Suppressor macrophage treated with lipopolysaccharide for 1 hour (primary cell): ENCODE measurements around the gene HMGN2.

Experiments used
- DNase-seq, 3 donors: peaks; one replicate each; pipeline ENCODE4 v3.0.0-alpha.2; 2020 to 2022

HMGN2 gene

DNA sequence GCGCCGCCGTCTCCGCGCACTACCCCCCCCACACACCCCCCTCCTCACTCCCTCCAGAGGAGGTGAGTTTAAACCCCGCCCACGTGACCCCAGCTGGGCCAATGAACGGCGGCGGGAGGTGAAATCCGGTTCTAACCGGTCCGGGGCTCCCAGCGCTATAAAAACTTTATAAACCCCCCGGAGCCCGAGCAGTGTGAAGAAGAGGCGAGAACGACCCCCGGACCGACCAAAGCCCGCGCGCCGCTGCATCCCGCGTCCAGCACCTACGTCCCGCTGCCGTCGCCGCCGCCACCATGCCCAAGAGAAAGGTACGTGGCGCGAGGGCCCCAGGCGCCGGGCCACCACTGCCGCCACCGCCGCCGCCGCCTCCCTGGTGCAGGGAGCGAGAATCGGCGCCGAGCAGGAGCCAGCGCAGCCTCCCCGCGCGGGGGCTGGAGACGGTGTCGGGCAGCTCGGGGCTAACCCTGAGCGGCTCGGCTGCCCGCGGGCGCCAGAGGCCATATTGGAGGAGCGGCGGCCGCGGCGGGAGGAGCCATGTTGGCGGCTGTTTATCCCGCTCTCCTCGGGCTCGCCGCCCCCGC lies at the start of gene HMGN2:
Gene HMGN2, plus strand, starts transcription at position 121 of the 581 bp plus-strand sequence. Its CDS starts 173 bp downstream, at position 294.
- DNase-seq: peak; percentile 75 to 92 (median 85)

- no peak for DNase-seq
Observed at GRCh38 chr1:26429721-26430120, 42.5 kb upstream of the HMGN2 start.

DNA sequence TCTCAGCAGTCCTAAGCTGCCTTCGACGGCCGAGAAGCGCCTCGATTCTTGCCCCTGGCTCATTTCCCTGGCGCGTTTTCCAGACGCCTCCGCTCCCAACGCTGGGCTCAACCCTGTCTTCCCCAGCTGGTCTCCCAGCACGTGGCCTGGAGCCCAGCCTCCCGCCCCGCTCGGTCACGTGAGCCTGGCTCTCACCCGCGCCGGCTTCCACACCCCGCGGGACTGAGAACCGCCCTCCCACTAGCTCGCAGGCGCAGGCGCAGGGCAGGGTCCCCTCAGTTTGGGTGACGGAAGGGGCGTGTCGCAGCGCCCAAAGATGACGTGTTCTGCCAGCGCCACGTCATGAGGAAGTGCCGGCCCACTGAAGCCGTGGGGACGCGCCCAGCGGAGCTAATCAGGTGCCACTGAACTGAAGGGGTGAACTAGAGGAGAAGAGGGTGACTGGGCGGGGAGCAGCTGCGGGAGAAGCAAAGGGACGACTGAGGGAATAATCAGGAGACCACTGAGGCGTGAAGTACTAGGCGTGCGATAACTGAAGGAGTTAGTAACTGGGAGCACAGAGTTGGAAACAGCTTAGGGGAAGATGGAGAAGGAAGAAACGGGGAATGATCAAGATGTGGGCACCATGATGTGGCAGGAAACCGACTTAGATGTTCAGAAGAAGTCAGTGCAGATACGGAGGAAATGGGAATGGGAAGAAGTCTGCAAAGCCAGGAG lies 40.1 kb upstream of the HMGN2 start, which contains the start of gene DHDDS:
Gene DHDDS, plus strand, starts transcription at position 343 of the 717 bp plus-strand sequence. CDS start 625 bp downstream, outside the sequence.
- peak; percentile 99 to 100 (median 100) for DNase-seq

GRCh38 chr1:26432793-26433192 lies 39.4 kb upstream of the HMGN2 start:
- DNase-seq: no peak

DNA sequence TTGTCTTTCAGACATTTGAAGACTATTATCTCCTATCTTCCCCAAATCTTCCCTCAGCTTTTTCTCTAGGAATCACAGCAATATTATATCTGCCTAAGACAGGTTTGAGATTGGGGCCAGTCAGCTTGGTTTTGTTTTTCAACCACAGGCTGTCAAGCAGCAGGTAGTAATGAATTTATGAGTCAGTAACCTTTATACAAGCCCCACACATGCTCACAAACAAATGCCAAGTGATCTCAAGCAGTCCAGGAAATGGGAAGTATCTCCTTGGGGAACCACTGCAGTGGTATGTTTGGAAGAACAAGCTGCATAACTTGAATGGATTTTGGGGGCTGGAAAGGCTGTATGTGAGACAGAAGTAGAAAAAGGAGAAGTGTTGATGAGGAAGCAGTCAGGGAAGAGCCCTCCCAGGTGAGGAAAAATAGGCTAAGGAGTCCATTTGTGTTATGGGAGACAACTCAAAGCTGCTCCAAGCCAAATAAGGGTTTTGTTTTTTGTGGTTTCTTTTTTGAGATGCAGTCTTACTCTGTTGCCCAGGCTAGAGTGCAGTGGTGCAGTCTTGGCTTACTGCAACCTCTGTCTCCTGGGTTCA lies 38.0 kb upstream of the HMGN2 start:
- DNase-seq: peak in 1 of 3 donors; percentile 5

DNA sequence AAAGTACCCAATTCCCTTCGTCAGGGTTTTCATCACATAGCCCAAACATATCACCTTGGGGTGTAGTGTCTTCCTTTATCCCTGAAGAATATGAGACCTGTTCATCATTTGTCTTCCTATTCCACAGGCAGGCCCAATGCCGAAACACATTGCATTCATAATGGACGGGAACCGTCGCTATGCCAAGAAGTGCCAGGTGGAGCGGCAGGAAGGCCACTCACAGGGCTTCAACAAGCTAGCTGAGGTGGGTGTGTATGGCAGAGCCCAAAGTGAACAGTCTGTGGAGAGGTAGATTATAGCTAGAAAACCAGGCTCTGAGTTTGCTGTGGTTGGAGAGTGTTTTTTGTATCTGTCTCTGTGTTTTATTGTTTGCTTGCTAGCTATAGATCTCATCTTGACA lies 34.2 kb upstream of the HMGN2 start:
- DNase-seq: no peak

GRCh38 chr1:26440259-26440658 lies 32.0 kb upstream of the HMGN2 start:
- DNase-seq: no peak

- no peak for DNase-seq
Observed at GRCh38 chr1:26449868-26450267, 22.4 kb upstream of the HMGN2 start.

GRCh38 chr1:26450908-26451307 lies 21.3 kb upstream of the HMGN2 start:
- DNase-seq: no peak

DNA sequence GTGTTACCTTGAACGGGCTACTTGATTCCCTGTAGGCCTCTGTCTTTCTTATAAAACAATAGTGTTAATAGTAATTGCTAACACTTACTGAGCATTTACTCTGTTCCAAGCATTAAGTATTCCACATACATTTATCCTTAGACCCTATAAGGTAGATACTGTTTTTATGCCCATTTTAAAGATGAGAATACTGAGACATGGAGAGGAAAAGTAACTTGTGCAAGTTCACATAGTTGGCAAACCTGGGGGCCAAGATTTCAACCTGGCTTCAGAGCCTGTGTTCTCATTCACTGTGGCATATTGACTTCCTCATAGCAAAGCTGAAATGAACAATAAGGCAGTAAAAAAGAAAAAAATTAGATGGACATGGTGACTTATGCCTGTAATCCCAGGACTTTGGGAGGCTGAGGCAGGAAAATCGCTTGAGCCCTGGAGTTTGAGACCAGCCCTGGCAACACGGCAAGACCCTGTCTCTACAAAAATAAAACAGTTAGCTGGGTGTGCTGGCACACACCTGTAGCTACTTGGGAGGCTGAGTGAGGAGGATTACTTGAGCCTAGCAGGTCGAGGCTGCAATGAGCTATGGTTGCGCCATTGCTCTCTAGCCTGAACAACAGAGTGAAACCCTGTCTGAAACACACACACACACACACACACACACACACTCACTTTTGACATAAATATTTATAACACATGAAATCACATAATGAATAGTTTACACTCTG lies 19.6 kb upstream of the HMGN2 start:
- no peak for DNase-seq

DNA sequence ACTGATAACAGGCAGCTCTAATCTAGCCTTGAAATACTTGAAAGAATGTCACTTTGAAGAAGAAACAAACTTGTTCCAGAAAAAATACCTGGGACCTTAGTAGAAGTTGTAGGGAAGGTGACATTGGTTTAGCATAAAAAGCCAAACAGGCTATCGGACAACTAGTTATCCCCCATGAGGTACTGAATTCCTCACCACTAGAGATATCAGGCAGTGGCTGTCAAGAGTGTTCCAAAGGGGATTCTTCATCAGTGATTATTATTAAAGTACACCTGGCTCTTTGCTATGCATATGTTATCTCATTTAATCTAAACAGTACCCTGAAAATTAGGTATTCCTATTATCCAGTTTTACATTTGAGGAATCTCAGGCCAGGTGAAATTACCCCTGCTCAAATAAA lies 13.1 kb upstream of the HMGN2 start:
- no peak for DNase-seq

- DNase-seq: no peak
Observed at GRCh38 chr1:26459573-26460031, 12.6 kb upstream of the HMGN2 start.

DNA sequence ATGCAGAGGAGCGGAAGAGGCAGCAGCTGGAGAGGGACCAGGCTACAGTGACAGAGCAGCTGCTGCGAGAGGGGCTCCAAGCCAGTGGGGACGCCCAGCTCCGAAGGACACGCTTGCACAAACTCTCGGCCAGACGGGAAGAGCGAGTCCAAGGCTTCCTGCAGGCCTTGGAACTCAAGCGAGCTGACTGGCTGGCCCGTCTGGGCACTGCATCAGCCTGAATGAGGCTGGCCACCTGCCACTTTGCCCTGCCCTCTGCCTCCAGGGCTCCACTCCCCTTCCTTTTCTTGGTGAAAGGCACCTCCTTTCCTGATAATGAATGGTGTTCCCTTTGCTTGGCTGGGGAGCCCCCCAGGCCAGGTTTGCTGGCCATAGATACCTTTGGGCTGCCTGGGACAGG lies 3.3 kb upstream of the HMGN2 start:
- DNase-seq: no peak

GRCh38 chr1:26469558-26469957 lies 2.7 kb upstream of the HMGN2 start:
- no peak for DNase-seq

DNA sequence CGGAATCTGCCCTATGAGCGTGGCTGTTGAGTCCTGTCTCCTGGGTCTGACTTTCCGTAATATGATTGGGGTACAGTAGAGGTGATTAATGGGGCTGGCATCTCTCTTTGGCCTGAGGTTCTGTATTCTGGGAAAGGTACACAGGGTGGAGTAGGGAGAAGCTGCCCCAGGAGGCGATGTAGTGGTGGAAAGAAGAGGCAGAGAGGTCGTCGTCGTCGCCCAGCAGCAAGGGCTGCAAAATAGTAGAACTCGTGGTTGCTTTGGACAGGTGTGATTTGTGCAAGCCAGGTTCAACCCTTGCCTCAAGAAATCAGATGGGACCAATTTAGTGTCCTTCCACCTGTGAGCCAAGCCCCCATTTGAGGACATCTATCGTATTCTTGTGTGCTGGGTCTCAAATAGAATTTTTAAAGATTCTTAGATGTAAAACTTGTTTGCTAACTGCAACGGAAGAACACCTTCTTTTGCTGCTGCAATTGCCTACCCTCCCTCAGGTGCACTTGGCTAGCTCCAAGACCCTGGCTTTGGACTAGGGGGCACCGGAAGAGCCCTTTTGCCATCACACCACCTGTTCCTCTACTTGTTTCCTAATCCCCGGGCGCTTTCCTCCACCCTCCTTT lies 1.3 kb upstream of the HMGN2 start:
- no peak for DNase-seq

DNA sequence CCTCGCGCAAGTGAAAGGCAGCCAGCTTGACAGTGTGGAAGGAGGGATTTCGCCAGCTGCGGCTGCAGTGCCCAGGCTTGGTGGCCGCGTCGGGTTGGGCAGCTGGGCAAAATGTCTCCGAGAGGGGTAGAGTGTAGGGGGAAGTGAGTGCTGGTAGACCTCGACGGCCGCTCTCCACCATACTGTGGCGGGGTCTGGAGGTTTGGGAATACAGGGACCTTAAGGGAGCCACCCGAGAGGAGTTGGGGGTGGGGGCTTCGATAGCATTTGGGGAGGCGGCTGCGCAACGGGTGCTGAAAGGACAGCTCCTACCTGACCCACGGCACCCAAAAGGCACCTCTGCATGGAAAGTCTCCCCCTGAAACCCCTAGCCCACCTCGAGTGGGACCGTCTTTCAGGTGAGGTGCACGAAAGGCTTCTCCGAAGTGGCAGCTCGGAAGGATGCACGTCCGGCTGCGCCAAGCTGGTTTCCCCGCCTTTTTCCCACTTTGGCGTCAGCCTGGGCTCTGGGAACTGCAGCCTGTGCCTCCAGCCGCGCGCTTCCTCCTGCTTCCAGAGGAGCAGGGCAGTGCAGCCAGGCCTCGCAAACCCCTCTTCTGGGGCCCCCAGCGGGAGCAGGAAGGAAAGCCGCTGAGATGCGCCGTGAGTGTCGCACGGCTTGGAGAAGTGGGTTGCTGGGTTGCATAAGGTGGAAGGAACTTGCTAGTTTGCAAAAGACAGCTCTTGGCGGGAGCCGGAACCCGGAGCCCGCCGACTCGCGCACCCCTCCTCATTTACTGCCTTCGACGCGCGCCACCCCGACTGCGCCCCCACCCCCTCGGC lies 531 bp upstream of the HMGN2 start:
- DNase-seq: peak; percentile 76 to 82 (median 81)

GRCh38 chr1:26472901-26473845 lies 933 bp downstream of the HMGN2 start:
- peak; percentile 96 to 99 (median 99) for DNase-seq

DNA sequence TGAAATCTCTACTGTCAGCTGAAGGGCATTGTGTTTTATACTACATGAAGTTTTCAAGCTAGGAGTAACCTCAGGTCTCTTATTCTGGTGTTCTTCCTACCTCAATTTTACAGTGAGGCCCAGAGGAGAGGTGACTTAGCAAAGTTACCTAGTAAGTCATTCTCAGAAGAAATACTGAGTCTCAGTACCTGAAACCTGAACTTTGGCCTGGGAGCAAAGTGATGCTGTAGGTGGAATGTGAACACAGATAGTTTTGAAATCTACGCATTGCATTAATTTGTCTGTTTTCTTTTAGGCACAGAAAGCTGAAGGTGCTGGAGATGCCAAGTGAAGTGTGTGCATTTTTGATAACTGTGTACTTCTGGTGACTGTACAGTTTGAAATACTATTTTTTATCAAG lies 2.6 kb downstream of the HMGN2 start:
- no peak for DNase-seq

- no peak for DNase-seq
Observed at GRCh38 chr1:26475989-26476388, 3.7 kb downstream of the HMGN2 start.

DNA sequence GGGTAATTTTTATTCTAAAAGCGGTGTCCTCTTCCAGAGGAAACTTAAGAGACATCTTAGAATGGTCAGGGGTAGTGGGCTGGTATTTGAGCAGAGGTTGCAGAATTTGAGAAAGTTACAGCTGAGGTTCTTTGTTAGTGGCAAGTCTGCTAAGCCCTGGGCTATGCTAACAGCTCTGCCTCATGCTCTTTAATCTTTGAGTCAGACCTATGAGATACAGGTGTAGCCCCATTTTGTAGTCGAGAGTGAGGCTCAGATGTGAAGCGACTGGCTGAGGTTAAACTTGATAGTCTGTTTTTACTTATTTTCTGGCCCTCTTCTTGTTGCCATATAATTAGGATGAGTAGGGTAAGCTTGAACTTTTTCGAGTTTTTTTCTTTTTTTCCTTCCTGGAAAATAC lies 4.7 kb downstream of the HMGN2 start:
- no peak for DNase-seq
